GM12891 (cell line): ENCODE data around the gene SSTR3.

Source experiments
- POLR2A ChIP-seq: IDR thresholded peaks from 2 replicates; pipeline ENCODE4 v1.6.1; 2011; ENCODE audit warnings: low read depth, low read length, control low read depth
- SPI1 ChIP-seq: IDR thresholded peaks from 2 replicates; pipeline ENCODE4 v1.6.1; 2011; ENCODE audit warnings: low read depth, low read length, control low read depth

DNA sequence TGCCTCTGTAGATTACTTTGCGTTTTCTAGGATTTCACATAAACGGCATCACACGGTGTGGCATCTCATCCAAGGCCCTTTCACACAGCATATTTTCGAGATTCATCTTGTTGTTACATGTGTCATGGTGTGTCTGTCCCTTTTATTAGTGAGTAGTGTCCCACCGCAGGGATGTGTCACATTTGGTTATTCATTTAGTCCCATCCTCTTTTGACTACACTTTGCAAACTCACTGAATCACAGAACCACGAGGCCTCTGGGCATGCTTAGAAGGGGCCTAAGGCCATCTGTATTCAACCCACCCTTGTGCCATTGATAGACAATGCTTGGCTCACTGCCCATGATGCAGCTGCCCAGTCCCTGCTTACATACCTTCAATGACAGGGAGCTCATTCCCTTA is 36.0 kb upstream of the SSTR3 start:
- TF ChIP-seq SPI1 (no peak), POLR2A (no peak)
